NOMO-1 (cell line): Measurements from ENCODE around the gene REC114.

Experiments used
- DNase-seq, 2 experiments: peaks; one replicate each; lab custom pipeline; 2025; ENCODE audit not compliant: unreplicated experiment in 2 of 2; lab: John Stamatoyannopoulos, UW

Gene REC114

DNA sequence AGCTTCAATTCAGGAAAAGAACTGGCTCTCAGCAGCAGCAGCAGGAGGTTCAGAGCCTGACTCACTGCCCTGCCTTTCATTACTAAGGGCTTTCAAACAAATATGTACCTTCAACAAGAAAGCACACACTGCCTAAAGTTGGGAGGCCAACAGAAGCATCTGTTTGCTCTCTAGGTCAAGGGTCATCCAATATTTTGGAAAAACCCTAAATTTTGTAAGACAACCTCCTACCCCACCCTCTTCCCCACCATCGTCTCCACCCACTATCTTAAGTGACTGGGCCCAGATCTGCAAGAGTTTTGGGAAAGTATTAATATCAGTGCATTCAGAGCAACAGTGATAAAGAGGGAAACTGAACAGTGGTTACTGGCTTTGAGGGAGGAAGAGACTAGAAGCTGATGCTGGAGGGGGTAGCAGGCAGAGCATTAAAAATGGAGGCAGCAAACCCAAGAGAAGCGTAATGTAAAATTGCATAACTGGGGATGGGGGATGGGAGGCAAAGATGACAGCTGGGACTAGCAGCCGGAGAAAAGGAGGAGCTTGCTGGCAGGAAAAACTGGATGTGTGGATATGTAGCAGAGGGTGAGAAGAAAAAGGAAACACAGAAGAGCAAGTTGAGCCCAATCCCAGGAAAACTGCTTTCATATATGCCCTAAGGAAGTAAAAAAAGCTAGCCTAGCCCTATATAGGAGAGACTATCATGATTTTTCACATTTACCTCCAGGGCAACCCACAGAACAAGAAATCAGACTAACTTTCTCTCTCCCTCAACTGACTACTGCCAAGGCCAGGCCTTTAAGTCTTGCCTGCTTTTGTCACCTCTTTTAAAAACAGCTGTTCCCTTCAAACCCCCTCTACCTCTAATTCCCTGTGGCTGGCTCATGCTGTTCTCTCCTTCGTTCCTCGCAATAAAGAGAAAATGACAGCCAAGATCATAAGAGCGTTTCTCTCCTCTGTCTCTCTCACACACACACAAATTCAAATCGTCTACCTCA lies 158.8 kb downstream of the REC114 start:
- DNase-seq, result peak; percentile 31 to 49

DNA sequence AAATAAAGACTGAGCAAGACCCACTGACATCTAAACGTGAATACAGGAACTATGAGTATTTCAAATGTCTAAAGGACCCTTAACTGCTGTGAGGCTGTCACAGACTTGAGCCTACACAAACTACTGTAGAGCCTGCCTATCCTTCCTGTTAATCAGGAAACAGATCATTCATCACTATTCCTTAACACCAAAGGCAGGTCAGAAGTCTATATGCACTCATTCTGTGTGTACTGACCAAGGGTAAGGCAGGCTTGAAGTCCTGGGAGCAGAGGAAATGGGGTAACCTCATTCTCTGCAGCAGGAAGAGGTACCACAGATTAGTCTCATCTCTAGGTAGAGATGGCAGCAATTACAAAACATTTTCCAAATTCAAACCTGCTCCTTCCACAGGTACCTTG lies 159.5 kb downstream of the REC114 start:
- peak in 1 of 2 experiments; percentile 29 for DNase-seq

DNA sequence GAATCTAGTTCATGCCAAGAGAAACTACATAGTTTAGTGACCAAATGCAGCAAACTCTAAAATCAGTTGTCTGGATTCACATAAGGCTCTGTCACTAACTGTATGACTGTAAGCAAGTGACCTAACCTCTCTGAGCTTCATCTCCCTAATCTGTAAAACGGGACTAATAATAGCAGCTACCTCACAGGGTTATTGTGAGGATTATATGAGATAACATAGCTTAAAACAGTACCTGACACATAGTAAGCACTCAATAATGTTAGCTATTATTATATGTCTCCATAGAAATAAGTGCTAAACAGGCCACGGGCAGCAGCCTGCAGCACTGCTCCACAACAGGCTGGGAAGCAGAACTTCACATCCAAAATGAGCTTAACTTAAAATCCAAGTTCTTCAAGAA lies 160.0 kb downstream of the REC114 start:
- DNase-seq, result no peak

DNA sequence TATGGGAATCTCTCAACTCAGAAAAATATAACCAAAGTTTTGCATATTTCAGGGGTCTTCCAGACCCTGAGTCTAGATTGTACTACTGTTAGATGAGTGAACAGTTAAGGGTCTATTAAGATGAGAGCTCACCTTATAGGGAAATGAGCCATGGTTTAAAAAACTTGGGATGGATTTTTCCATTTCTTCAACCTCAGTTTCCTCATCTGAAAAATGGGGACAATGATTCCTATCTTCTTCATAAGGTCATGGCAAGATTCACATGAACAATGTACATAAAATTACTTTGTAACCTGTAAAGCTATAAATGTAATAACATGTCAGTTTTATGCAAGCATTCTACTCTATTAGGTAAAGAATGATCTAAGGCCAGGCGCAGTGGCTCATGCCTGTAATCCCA lies 161.5 kb downstream of the REC114 start:
- DNase-seq, result no peak

DNA sequence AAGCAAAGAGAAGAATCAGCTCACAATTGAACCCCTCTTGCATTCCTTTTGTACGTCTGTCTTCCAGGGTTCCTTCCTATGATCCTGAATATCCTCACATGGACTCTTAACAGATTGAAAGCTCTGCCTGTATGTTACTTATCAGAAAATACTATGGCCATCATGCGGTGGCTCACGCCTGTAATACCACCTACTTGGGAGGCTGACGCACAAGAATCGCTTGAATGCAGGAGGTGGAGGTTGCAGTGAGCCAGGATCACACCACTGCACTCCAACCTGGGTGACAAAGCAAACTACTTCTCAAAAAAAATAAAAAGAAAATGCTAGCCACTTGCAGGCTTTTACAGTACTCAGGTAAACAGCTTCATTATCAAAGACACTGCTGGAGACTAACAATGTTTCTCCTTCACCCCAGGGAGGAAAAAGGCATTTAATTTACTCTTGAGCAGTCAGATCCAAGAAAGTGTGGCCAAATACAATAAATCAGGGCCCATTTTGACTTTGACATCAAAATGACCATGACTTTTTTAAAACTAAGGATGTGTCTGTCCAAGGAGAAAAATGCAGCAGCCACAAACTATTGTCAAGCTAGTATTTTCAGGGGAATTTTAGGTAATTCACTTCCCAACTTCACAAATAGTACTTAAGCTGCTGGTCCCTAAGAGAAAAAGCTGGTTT lies 162.9 kb downstream of the REC114 start:
- no peak for DNase-seq

DNA sequence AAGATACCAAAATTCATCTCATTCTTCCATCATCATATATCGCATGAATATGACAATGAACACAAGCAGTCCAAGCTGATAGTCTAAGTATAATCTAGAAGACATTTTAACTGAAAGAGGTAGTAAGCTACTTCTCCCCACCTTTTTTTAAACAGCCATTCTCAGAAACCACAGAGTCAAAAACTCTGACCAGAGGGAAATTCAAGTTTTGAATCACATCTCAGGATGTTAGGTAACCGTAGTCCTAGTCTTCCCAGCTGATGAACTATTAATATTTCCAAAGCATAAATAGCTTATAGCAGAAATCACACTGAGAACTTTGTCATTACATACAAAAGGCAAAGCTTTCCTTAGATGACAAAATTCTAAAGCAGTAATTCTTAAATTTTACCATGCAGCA lies 164.4 kb downstream of the REC114 start:
- peak in 1 of 2 experiments; percentile 50 for DNase-seq

DNA sequence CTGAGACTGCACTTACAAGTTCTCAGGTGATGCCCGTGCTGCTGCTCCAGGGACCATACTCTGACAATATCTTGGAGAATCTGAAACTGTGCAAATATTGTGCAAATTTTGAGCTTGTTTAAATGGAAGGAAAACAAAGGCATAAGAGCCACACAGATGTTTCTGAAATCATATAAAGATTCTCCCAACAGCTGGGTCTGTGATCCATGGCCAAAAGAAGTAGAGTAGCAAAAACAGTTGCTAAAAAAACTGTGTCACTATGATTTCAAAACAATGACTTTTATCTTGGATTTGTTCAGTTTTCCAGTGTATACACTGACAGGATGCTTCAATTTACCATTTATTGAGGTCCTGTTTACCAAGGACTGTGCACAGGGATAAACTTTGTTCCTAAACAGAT lies 164.9 kb downstream of the REC114 start:
- no peak for DNase-seq

DNA sequence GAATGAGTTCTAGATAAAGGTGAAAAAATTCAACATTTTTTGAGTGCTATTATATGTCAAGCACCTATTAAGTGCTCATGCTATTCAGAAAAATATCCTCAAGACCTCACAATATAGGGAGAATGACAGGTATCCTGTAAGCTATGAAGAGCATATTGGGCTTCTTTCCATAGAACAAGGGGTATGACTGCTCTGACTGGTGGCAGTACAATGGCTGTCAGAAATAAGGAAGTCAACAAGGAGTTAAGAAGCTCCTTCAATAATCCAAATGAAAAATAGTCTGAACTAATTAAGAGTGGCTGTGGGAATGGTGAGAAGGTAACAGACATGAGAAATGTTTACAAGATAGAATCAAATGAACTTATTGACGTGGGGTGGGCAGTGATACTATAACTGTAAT lies 165.5 kb downstream of the REC114 start:
- DNase-seq, result no peak

DNA sequence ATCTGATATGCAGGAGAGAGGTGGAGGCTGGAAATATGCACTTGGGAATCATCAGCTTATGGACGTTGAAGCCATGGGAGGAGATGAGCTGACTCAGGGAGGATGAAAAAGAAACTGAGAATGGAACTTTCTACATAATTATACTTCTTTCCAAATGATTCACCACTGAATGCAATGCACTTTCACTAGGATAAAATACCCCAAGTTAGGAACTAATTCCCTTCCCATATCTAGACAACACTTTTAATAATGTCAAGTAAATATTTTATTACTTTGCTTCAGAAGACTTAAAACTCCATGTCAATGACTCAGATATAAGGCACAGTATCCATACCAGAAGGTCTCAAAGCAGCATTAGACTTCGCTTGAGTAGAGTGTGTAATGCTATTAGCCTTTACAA lies 166.0 kb downstream of the REC114 start:
- no peak for DNase-seq
